Measurements from ENCODE around the gene PNLIPRP3.

Gene PNLIPRP3

GRCh38 chr10:116511365-116511764, 83.7 kb downstream of the PNLIPRP3 start:
- no peak for DNase-seq (ENCODE audit: low read depth)

GRCh38 chr10:116521424-116522290, 94.0 kb downstream of the PNLIPRP3 start:
- DNase-seq (ENCODE audit: low read depth), result no peak

GRCh38 chr10:116522803-116523381, 95.2 kb downstream of the PNLIPRP3 start:
- DNase-seq (ENCODE audit: low read depth), result no peak

GRCh38 chr10:116524736-116525135, 97.1 kb downstream of the PNLIPRP3 start:
- no peak for DNase-seq (ENCODE audit: low read depth)

GRCh38 chr10:116526219-116526618, 98.6 kb downstream of the PNLIPRP3 start:
- DNase-seq (ENCODE audit: low read depth), result no peak
